AG09309 (cell line): Measurements from ENCODE around the gene LTK.
A peak's percentile ranks its signal among the peaks of the same experiment; 100 is the strongest.
"Not testable (repeated sequence)": the region's sequence is repeated elsewhere in the genome, so short reads cannot be mapped to it uniquely, and the experiment has no call there.

Experiments
- DNase-seq: peaks from one replicate; pipeline ENCODE4 v3.0.0-alpha.2; 2010; ENCODE audit warnings: low read depth
- H3K4me3 ChIP-seq: 2 replicates; pipeline ENCODE4 v1.5.1; 2011; ENCODE audit warnings: mild to moderate bottlenecking, low read depth, low read length, moderate library complexity; ENCODE audit not compliant: control insufficient read depth
- CTCF ChIP-seq: IDR thresholded peaks from 2 replicates; pipeline ENCODE4 v1.5.1; 2011; ENCODE audit warnings: mild to moderate bottlenecking, low read depth, low read length, inconsistent platforms; ENCODE audit not compliant: insufficient read depth, control insufficient read depth; ENCODE audit errors: missing control alignments

The LTK gene

GRCh38 chr15:41473418-41473817 lies 40.2 kb downstream of the LTK start:
- no peak overlapping the region for H3K4me3 ChIP-seq
- no peak for DNase-seq
- no peak for TF ChIP-seq CTCF

DNA sequence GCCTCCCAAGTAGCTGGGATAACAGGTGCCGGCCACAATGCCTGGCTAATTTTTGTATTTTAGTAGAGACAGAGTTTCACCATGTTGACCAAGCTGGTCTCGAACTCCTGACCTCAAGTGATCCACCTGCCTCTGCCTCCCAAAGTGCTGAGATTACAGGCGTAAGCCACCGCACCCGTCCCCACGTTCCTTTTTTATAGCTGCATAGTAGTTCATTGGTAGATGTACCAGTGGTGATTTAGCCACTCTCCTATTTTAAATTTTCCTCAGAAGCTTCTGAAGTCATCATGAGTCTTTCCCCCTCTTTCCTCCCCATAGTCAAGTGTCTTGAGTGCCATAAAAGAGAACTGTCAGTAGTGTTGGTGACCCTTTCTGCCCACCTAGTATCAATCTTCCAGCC lies 44.0 kb downstream of the LTK start:
- not testable (repeated sequence) for H3K4me3 ChIP-seq, DNase-seq

DNA sequence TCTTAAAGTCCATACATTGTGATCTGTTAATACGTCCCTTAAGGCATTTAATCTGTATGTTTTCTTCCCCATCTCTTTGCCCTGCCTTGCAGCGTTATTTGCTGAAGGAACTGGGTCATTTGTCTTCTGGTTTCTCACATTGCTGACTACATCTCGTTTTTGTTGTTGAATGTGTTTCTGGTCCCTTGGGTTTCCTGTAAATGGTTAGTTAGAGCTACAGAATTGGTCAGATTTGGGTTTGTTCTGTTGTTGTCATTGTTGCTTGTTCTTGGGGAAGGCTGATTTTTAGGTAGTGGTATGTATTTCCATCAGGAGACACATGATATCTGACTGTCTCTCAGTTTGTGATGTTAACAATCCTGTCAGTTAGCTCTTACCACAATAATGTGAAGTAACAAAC lies 46.9 kb downstream of the LTK start:
- DNase-seq, result no peak
- no peak overlapping the region for H3K4me3 ChIP-seq
- no peak for TF ChIP-seq CTCF

GRCh38 chr15:41465822-41466421 lies 47.7 kb downstream of the LTK start:
- no peak overlapping the region for H3K4me3 ChIP-seq
- peak; percentile 98 for TF ChIP-seq CTCF
- peak; percentile 13 for DNase-seq

- TF ChIP-seq CTCF, result no peak
- no peak overlapping the region for H3K4me3 ChIP-seq
- no peak for DNase-seq
Measured at GRCh38 chr15:41464889-41465580, 48.6 kb downstream of the LTK start.

- no peak for TF ChIP-seq CTCF
Measured at GRCh38 chr15:41462084-41462795, 51.4 kb downstream of the LTK start.

More at GRCh38 chr15:41462084-41462795, 51.4 kb downstream of the LTK start:
- no peak for DNase-seq
- no peak overlapping the region for H3K4me3 ChIP-seq
